GM19397 (cell line): ENCODE data around the gene TMEM247.
"Not testable (repeated sequence)": the region's sequence is repeated elsewhere in the genome, so short reads cannot be mapped to it uniquely, and the experiment has no call there.

Experiments
- ATAC-seq: cut with Tn5 transposase; IDR thresholded peaks from one replicate; pipeline ENCODE4 v1.9.1; 2021; ENCODE audit warnings: mild to moderate bottlenecking, moderate library complexity; ENCODE audit not compliant: unreplicated experiment

TMEM247 gene

DNA sequence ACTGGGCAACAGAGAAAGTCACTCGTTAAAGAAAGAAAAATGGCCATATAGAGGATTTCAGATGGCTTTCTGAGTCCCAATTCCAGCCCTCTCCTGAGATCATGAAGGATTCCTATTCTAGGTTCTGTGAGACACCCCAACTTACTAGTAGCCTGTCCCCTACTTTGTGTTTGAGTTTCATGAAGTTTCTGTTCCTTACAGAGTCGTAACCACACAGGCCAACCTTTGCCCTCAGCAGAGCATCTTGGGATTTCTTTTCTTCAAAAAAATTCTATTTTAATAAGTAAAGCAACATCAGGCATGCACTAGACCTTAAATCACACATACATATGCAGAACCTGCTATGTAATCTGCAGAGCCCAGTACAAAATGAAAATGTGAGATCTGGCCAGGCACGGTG lies 30.4 kb downstream of the TMEM247 start:
- no peak for ATAC-seq

DNA sequence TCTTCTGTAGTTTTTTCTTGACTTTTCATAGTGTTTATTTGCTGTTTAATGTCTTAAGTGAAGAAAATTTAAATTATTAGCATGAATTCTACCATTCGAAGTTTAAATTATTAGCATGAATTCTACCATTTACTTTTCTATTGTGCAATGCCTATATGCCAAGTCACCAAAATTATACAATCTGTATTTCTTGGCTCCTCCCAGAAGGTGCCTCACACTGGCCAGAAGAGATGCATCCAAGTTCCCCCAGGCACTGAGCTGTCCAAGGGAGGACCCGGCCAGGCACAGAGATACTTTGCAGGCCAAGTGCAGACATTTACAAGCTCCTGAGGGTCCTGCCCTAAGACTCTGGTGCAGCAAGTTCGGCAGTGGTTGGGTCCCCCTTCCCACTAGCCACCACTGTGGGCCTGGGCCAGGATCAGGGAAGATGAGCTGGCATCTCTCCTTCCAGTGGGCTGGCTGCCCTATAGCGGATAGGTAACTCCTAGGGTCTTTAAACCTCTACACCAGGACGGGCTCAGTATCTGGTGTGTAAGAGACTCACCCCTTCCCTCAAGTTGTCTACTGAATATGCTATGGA lies 31.3 kb downstream of the TMEM247 start:
- ATAC-seq = no peak

DNA sequence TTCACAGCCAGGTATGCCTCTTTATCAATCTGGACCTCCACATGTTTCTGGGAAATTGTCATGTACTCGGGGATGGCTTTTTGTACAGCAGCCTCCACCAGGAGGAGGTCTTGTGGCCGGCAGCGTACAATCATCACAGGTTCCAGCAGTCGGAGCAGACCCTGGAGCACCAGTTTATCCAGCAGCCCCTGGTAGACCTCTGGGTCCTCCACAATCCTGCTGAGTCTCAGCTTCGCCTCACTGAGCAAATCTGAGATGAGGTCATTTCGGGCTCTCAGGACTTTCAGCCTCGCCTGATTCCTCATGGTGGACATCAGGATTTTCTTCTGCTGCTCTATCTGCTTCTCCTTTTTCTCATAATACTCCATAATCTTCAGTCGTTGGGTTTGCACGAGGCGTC lies 32.8 kb downstream of the TMEM247 start:
- ATAC-seq = no peak

DNA sequence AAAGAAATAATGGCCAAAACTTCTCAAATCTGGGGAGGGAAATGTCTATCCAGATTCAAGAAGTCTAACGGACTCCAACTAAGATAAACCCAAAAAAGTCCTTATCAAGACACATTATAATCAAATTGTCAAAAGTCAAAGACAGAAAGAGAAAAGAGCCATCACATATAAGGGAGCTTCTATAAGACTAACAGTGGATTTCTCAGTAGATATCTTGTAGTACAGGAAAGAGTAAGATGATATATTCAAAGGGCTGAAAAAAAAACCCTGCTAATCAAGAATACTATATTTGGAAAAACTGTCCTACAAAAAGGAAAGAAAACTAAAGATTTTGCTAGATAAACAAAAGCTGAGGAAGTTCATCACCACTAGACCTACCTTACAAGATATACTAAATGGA lies 35.4 kb downstream of the TMEM247 start:
- no peak for ATAC-seq

DNA sequence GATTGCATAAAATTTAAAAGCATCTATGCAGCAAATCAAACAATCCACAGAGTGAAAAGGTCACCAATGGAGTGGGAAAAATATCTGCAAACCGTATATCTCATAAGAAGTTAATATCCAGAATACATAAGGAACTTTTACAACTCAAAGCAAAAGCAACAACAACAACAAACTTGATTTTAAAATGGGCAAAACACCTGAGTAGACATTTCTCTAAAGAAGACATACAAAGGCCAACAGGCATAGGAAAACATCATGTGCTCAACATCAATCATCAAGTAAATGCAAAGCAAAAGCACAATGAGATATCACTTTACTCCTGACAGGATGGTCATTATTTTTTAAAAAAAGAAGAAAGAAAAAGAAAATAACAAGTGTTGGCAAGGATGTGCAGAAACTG lies 38.1 kb downstream of the TMEM247 start:
- ATAC-seq = no peak

DNA sequence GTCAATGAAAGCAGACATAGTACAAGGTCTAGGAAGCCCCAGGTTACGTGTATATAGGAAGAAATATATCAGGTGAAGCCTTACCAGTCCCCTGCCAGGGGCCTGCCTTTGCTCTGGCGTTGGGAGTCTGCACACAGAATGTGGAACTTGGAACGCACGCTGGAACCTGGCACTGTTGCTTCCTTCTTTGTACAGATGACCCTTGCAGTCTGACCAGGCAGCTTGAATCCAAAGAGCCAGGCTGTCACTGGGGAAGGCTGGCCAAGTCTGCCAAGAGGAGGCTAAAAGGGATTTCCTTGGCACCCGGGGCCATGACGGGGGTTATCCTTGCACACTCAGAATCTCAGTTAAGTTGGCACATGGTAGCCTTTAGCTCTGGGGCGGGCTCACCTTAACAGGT lies 39.5 kb downstream of the TMEM247 start:
- ATAC-seq = no peak

DNA sequence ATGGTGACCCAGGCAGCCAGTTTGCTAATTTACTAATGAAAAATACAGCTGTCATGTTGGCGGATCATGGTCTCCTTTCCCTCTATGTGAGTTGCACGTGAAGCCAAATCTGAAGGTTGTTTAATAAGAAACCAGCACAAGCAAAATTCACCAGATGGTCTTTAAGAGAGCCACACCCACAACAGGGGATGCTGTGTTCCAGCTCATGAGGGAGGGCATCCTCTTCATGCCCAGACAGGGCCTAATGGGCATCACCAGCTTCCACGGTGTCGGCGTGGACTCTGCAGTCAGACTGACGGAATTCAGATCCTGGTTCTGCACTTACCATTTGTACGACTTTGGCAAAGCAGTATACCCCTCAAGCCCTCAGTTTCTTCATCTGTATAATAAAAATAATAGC lies 39.9 kb downstream of the TMEM247 start:
- no peak for ATAC-seq

DNA sequence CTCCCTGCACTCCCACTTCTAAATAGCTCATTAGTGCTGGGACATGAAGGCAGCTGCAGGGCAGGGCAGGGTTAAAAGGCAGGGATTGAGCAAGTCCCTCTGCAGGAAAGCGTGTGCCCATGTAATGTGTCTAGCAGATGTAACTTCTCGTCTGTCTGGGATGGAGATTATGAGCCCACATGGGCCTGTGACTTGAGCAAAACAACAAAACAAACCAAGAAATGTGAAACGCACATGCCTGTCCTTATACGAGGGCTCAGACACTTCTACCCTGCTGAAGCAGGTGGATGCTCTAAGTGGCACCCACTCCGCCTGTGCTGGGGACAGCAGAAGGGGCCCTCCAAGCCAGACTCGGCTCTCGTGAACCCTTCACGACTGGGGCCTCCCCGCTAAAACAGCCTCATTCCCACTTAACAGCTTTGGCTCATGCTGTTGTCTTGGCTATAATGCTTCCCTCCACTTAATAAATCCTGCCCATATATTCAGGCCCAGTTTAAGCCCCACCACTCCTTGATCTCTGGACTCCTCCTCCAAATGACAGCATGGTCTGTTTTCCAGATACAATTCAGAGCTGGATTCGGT lies 40.9 kb downstream of the TMEM247 start:
- no peak for ATAC-seq

DNA sequence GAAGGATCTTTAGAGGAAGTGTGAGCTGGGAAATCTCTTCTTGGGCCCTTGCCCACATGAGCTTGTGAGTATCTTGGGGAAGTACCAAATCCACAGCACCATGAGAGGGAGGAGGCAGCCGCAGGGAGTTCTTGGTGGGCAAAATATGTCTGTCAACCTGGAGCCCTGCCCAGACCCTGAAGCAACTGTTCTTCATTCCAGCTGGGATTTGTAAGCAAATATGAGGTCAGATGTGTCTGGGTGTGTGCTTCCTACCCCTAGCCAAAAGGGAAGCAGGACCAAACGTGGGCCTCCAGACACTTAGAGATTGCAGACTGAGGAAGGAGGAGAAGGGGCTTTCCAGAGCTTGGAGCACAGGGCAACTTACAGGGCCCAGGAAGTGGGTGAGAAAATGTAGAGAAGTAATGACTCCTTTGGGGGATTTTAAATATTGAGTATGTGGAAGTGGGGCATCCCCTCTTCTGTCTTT lies 41.9 kb downstream of the TMEM247 start:
- ATAC-seq = no peak

DNA sequence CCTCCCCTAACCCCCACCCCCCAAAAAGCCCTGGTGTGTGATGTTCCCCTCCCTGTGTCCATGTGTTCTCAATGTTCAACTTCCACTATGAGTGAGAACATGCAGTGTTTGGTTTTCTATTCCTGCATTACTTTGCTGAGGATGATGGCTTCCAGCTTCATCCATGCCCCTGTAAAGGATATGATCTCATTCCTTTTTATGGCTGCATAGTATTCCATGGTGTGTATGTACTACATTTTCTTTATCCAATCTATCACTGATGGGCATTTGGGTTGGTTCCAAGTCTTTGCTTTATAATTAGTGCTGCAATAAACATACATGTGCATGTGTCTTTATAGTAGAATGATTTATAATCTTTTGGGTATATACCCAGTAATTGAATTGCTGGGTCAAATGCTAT lies 43.0 kb downstream of the TMEM247 start:
- not testable (repeated sequence) for ATAC-seq

DNA sequence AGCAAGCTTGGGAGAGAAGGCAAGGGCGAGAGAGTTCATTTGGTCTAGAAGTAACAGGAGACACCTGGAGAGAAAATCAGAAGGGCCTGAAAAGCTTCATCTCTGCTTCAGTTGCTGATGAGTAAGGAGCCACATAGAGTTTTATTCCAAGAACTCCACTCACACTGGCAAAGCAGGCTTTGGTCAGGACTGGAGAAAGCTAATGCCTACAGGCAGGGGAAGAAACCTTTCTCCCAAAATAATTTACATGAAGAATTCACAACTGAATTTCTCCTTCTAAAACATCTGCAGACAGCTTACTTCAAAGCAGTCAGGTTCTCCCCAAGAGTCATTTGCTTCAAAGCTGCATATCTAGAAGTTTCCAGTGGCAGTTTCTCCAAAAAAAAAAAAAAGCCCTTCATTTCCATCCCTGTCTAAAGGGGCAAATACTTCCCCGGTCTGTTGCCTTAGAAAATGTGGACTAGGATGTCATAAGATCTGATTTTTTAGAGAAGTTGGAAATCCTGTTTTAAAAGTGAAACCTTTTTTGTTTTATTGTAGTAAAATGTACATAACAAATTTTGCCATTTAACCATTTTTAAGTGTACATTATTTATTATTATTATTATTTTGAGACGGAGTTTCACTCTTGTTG lies 46.3 kb downstream of the TMEM247 start:
- no peak for ATAC-seq

DNA sequence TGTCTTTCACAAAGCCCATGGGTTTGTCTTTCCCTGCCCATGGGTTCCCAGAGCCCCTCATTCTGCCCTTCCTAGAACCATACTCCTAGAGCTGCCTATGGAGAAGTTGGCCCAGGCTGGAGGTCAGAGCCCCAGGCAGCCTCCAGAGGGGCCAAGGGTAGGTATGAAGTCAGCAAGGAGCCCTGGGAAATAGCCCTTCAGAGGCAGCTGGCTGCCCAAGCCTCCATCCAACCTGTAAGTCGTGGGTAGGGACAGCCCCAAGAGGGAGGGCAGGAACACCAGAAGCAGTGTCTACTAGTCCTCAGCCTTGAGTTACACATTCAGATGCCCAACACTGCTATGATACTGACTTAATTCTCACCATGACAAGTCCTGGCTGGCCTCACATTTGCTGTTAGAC lies 49.5 kb downstream of the TMEM247 start:
- ATAC-seq = no peak

DNA sequence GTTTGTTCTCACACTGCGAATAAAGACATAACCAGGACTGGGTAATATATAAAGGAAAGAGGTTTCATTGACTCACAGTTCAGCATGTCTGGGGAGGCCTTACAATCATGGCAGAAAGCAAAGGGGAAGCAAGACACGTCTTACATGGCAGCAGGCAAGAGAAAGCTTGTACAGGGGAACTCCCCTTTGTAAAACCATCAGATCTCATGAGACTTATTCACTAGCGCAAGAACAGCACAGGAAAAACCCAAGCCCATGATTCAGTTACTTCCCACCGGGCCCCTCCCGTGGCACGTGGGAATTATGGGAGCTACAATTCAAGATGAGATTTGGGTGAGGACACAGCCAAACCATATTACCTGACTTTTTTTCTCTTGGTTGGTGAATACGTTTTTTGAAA lies 51.3 kb downstream of the TMEM247 start:
- ATAC-seq = no peak

DNA sequence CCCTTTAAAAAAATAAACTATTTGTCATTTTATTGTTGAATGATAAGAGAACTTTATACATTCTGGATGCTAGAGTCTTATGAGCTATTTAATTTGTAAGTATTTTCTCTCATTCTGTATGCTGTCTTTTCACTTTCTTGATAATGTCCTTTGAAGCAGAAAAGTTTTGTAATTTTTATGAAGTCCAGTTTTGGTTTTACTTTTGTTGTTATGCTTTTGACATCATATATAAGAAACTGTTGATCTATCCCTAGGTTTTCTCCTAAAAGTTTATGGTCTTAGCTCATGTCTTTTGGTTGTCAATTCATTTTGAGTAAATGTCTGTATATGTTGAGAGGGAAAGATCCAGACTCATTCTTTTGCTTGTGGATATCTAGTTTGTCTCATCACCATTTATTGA lies 52.5 kb downstream of the TMEM247 start:
- no peak for ATAC-seq
